H9 (cell line): ENCODE results near the gene DAZ2. TPM values are rescaled to one million over a fixed set of nuclear protein-coding genes. Genes with fewer than 3 reads are reported as not detected.
"Not testable (repeated sequence)": the region's sequence is repeated elsewhere in the genome, so short reads cannot be mapped to it uniquely, and the experiment has no call there.

Experiments used
- DNase-seq: peaks from one replicate; pipeline ENCODE4 v3.0.0-alpha.2; 2017
- H2AFZ ChIP-seq: one replicate; pipeline ENCODE4 v1.6.1; 2013; ENCODE audit warnings: mild to moderate bottlenecking, low read length, control low read depth, moderate library complexity
- H2AK5ac ChIP-seq: 2 replicates; pipeline ENCODE4 v1.6.1; 2013; ENCODE audit warnings: low read length, control low read depth, mixed read lengths; ENCODE audit not compliant: insufficient read length
- H2BK120ac ChIP-seq: one replicate; pipeline ENCODE4 v1.6.1; 2013; ENCODE audit warnings: low read depth, mild to moderate bottlenecking, low read length, control low read depth, inconsistent platforms; ENCODE audit not compliant: poor library complexity, severe bottlenecking
- H2BK12ac ChIP-seq: 2 replicates; pipeline ENCODE4 v1.6.1; 2013; ENCODE audit warnings: low read length, control low read depth, mixed read lengths, low read depth; ENCODE audit not compliant: insufficient read length
- H2BK15ac ChIP-seq: 2 replicates; pipeline ENCODE4 v1.6.1; 2013; ENCODE audit warnings: low read depth, low read length, control low read depth
- H2BK20ac ChIP-seq: one replicate; pipeline ENCODE4 v1.6.1; 2013; ENCODE audit warnings: low read depth, mild to moderate bottlenecking, low read length, control low read depth, inconsistent platforms; ENCODE audit not compliant: poor library complexity, severe bottlenecking
- H2BK5ac ChIP-seq: 2 replicates; pipeline ENCODE4 v1.6.1; 2013; ENCODE audit warnings: low read length, control low read depth, mixed read lengths; ENCODE audit not compliant: insufficient read length
- H3K14ac ChIP-seq: 2 replicates; pipeline ENCODE4 v1.6.1; 2013; ENCODE audit warnings: low read length, control low read depth; ENCODE audit not compliant: insufficient read depth
- H3K18ac ChIP-seq: 2 replicates; pipeline ENCODE4 v1.6.1; 2013; ENCODE audit warnings: low read depth, mild to moderate bottlenecking, mixed read lengths, low read length, control low read depth; ENCODE audit not compliant: insufficient read length
- H3K23ac ChIP-seq: 2 replicates; pipeline ENCODE4 v1.6.1; 2013; ENCODE audit warnings: low read length, control low read depth, mixed read lengths, low read depth; ENCODE audit not compliant: insufficient read length
- H3K23me2 ChIP-seq: 2 replicates; pipeline ENCODE4 v1.6.1; 2013; ENCODE audit warnings: low read depth, mild to moderate bottlenecking, mixed read lengths, low read length, control low read depth; ENCODE audit not compliant: insufficient read length, poor library complexity, severe bottlenecking
- H3K27ac ChIP-seq: 2 replicates; pipeline ENCODE4 v1.5.1; 2013; ENCODE audit warnings: low read length, control low read depth, mixed read lengths, low read depth; ENCODE audit not compliant: insufficient read length
- H3K27me3 ChIP-seq: 2 replicates; pipeline ENCODE4 v1.6.1; 2013; ENCODE audit warnings: low read length, control low read depth, inconsistent platforms; ENCODE audit not compliant: insufficient read depth
- H3K4ac ChIP-seq: 2 replicates; pipeline ENCODE4 v1.6.1; 2013; ENCODE audit warnings: low read depth, mild to moderate bottlenecking, control low read depth, inconsistent platforms, low read length, moderate library complexity
- H3K4me1 ChIP-seq: 2 replicates; pipeline ENCODE4 v1.6.1; 2013; ENCODE audit warnings: low read length, control low read depth, inconsistent platforms; ENCODE audit not compliant: insufficient read depth
- H3K4me2 ChIP-seq: 2 replicates; pipeline ENCODE4 v1.6.1; 2013; ENCODE audit warnings: low read length, control low read depth, mixed read lengths; ENCODE audit not compliant: insufficient read length, insufficient read depth
- H3K56ac ChIP-seq: 2 replicates; pipeline ENCODE4 v1.6.1; 2013; ENCODE audit warnings: low read depth, mild to moderate bottlenecking, mixed read lengths, low read length, control low read depth; ENCODE audit not compliant: insufficient read length
- H3K79me1 ChIP-seq: 2 replicates; pipeline ENCODE4 v1.6.1; 2013; ENCODE audit warnings: low read depth, mild to moderate bottlenecking, moderate library complexity, low read length, control low read depth, inconsistent platforms; ENCODE audit not compliant: insufficient read depth, poor library complexity, severe bottlenecking
- H3K79me2 ChIP-seq: 2 replicates; pipeline ENCODE4 v1.6.1; 2013; ENCODE audit warnings: low read length, control low read depth, inconsistent platforms; ENCODE audit not compliant: insufficient read depth
- H3K9ac ChIP-seq: 2 replicates; pipeline ENCODE4 v1.6.1; 2013; ENCODE audit warnings: low read length, control low read depth, mixed read lengths; ENCODE audit not compliant: insufficient read length; ENCODE audit errors: extremely low read depth
- H3K9me3 ChIP-seq: one replicate; pipeline ENCODE4 v1.6.1; 2013; ENCODE audit warnings: low read depth, low read length, inconsistent platforms; ENCODE audit not compliant: control insufficient read depth
- H3T11ph ChIP-seq: one replicate; pipeline ENCODE4 v1.6.1; 2013; ENCODE audit warnings: mild to moderate bottlenecking, low read length, control low read depth, inconsistent platforms
- H4K20me1 ChIP-seq: one replicate; pipeline ENCODE4 v1.6.1; 2013; ENCODE audit not compliant: control insufficient read depth, insufficient read length, insufficient read depth
- H4K5ac ChIP-seq: 2 replicates; pipeline ENCODE4 v1.6.1; 2013; ENCODE audit warnings: low read depth, mild to moderate bottlenecking, mixed read lengths, low read length, control low read depth; ENCODE audit not compliant: insufficient read length
- H4K8ac ChIP-seq: replicated peaks from 2 replicates; pipeline ENCODE4 v1.6.1; 2013; ENCODE audit warnings: low read length, control low read depth, mixed read lengths, low read depth; ENCODE audit not compliant: insufficient read length
- H4K91ac ChIP-seq: 2 replicates; pipeline ENCODE4 v1.6.1; 2013; ENCODE audit warnings: low read depth, mild to moderate bottlenecking, moderate library complexity, mixed read lengths, low read length, control low read depth; ENCODE audit not compliant: insufficient read length
- H3K27ac Mint-ChIP-seq, 3 experiments: 2 replicates in 2 of 3; 3 replicates in 1 of 3; pipeline ENCODE4 v1.8.0; 2020 to 2021; ENCODE audit warnings: mixed read lengths in 3 of 3, mild to moderate bottlenecking in 1 of 3, moderate library complexity in 1 of 3
- H3K27me3 Mint-ChIP-seq: 2 replicates; pipeline ENCODE4 v1.8.0; 2021; ENCODE audit warnings: low read depth, mild to moderate bottlenecking, moderate library complexity, mixed read lengths
- H3K36me3 Mint-ChIP-seq, 3 experiments: 2 replicates in 2 of 3; 3 replicates in 1 of 3; pipeline ENCODE4 v1.8.0; 2020 to 2021; ENCODE audit warnings: low read depth in 3 of 3, mixed read lengths in 3 of 3; ENCODE audit not compliant: insufficient read depth in 1 of 3
- H3K4me1 Mint-ChIP-seq, 2 experiments: 2 replicates each; pipeline ENCODE4 v1.8.0; 2020; ENCODE audit warnings: mixed read lengths in 2 of 2
- H3K4me3 Mint-ChIP-seq, 2 experiments: 2 replicates in 1 of 2; 3 replicates in 1 of 2; pipeline ENCODE4 v1.8.0; 2020 to 2021; ENCODE audit warnings: mild to moderate bottlenecking in 2 of 2, mixed read lengths in 2 of 2, moderate library complexity in 1 of 2
- H3K9me3 Mint-ChIP-seq, 2 experiments: 2 replicates in 1 of 2; 3 replicates in 1 of 2; pipeline ENCODE4 v1.8.0; 2020; ENCODE audit warnings: mild to moderate bottlenecking in 2 of 2, mixed read lengths in 2 of 2, moderate library complexity in 1 of 2
- WGBS: extraction: QIAGEN DNeasy Blood & Tissue Kit; methylation state at CpG from one replicate; pipeline ENCODE4 v1.1.7; 2013; ENCODE audit warnings: missing lambda C conversion rate, low lambda C conversion rate, mixed read lengths; ENCODE audit not compliant: insufficient read length; ENCODE audit errors: extremely low coverage; 5-methylcytosine and 5-hydroxymethylcytosine counted together
- total RNA-seq: library from RNA; stranded (reverse); gene quantifications from 2 replicates; pipeline ENCODE4 v1.2.1, GENCODE V29; 2021

The DAZ2 gene
- total RNA-seq, 1 experiment from 2014 or later: not detected

- not testable (repeated sequence) for H3K4me3 Mint-ChIP-seq, H3K9me3 Mint-ChIP-seq, H2BK5ac ChIP-seq, H2BK12ac ChIP-seq, DNase-seq, H3K18ac ChIP-seq, H3K23ac ChIP-seq, H2AFZ ChIP-seq, H2BK20ac ChIP-seq, H3K27me3 ChIP-seq, H4K91ac ChIP-seq, H3K79me2 ChIP-seq, H3K4ac ChIP-seq, H3K79me1 ChIP-seq, H2BK15ac ChIP-seq, H3K23me2 ChIP-seq, H3K27ac ChIP-seq, H4K8ac ChIP-seq, H3K4me1 ChIP-seq, H4K20me1 ChIP-seq, H3K36me3 Mint-ChIP-seq, H3K4me1 Mint-ChIP-seq, H2AK5ac ChIP-seq, H3K9me3 ChIP-seq, H3K56ac ChIP-seq, H3K4me2 ChIP-seq, H3K27me3 Mint-ChIP-seq, H3K9ac ChIP-seq, H2BK120ac ChIP-seq, H3T11ph ChIP-seq, H3K14ac ChIP-seq, H3K27ac Mint-ChIP-seq, H4K5ac ChIP-seq
- no CpG with 5 or more reads among the region's 4 CpGs for WGBS
These were observed 8.7 kb upstream of the DAZ2 start for GRCh38 chrY:23210681-23211080.

Other genes starting within 250 kb of the DAZ2 start
- not detected in 2 replicates for gene BPY2, start 235.3 kb upstream of the DAZ2 start, total RNA-seq
- not detected in 2 replicates for gene DAZ1, start 20.5 kb upstream of the DAZ2 start, total RNA-seq